ENCODE measurements around the gene RNU6-1.

Gene RNU6-1

GRCh38 chr15:67796196-67797127 lies 43.4 kb downstream of the RNU6-1 start:
- no peak for DNase-seq

- no peak for DNase-seq
Observed at GRCh38 chr15:67794832-67795574, 44.8 kb downstream of the RNU6-1 start.

- DNase-seq = no peak
Observed at GRCh38 chr15:67792250-67792942, 47.4 kb downstream of the RNU6-1 start.

- no peak for DNase-seq
Observed at GRCh38 chr15:67790610-67791319, 49.1 kb downstream of the RNU6-1 start.
